Measurements from ENCODE around the gene ASB2. TPM values are rescaled to one million over a fixed set of nuclear protein-coding genes. Genes with fewer than 3 reads are reported as not detected.

ASB2 gene
- total and polyA plus RNA-seq, 2 of the 4 experiments (the other 2 are of a cell fraction): 0.54 to 0.77 TPM

GRCh38 chr14:93939304-93940229 is 36.8 kb downstream of the ASB2 start (continued):
- TF ChIP-seq CTCF (conservative IDR thresholded peaks at IDR 0.05; ENCODE audit: low read depth, low read length): peak; percentile 98

GRCh38 chr14:93938751-93939303 is 37.5 kb downstream of the ASB2 start:
- no peak overlapping the region for H2BK20ac ChIP-seq (ENCODE audit: low read depth, low read length)
- no peak for TF ChIP-seq MXI1 (IDR thresholded peaks at IDR 0.05; ENCODE audit: borderline replicate concordance, low read depth, low read length)
- TF ChIP-seq RAD21 (IDR thresholded peaks at IDR 0.05; ENCODE audit: low read length): no peak
- TF ChIP-seq MAZ (IDR thresholded peaks at IDR 0.05; ENCODE audit: borderline replicate concordance, low read depth, low read length): no peak
- TF ChIP-seq SMC3 (IDR thresholded peaks at IDR 0.05; ENCODE audit: low read depth, low read length): no peak
- TF ChIP-seq POLR2A (IDR thresholded peaks at IDR 0.05; ENCODE audit: low read depth, low read length): no peak
- TF ChIP-seq BHLHE40 (IDR thresholded peaks at IDR 0.05; ENCODE audit: low read depth, low read length): no peak
- TF ChIP-seq NFE2L2 (IDR thresholded peaks at IDR 0.05; ENCODE audit: low read depth, low read length): no peak
- no peak for TF ChIP-seq CTCF (conservative IDR thresholded peaks at IDR 0.05; ENCODE audit: low read depth, low read length)
- no peak for TF ChIP-seq RFX5 (IDR thresholded peaks at IDR 0.05; ENCODE audit: low read depth, low read length)
- TF ChIP-seq RCOR1 (IDR thresholded peaks at IDR 0.05; ENCODE audit: insufficient replicate concordance, low read length): no peak
- no peak overlapping the region for H3K9ac ChIP-seq (ENCODE audit: low read depth, low read length)
- ChIA-PET POLR2A (ENCODE audit: unreplicated experiment) (no interaction called here), CTCF (interaction anchor here (0.8 to 2.5 kb wide), 8 partner anchors 12 to 198 kb away, joined by 3 to 50 read pairs (median 8); partner anchors contain the start of genes CCDC197 and OTUB2)
- dilution Hi-C loops (cut with HindIII; ENCODE audit: low sequenced_read_pairs, unreplicated experiment): no loop called here
- peaks cover 33% of the 10 kb centered on the region for H3K27me3 ChIP-seq (ENCODE audit: control insufficient read depth, insufficient read depth, low read length)
- no peak overlapping the region for H2BK120ac ChIP-seq (ENCODE audit: low read depth, low read length)
- ATAC-seq (ENCODE audit: low read depth) (no peak), DNase-seq (no peak)
- H4K5ac ChIP-seq (ENCODE audit: low read depth, low read length): no peak overlapping the region
- H4K91ac ChIP-seq (ENCODE audit: insufficient read depth, low read depth, low read length): no peak overlapping the region
- no peak overlapping the region for H2BK5ac ChIP-seq (ENCODE audit: low read depth, low read length, poor library complexity, severe bottlenecking)
- no peak overlapping the region for H3K4ac ChIP-seq (ENCODE audit: low read depth, low read length)
- intact Hi-C loops (cut with micrococcal nuclease): loop anchor here (1.0 kb wide), 2 partner anchors 62 to 197 kb away; no protein-coding TSS in a partner anchor
- 74% methylated on average over 13 of the region's 46 CpGs; no CpG with 5 or more reads in 1 of the 2 experiments for WGBS, 2 experiments (ENCODE audit: extremely low coverage in 2 of 2, insufficient read length in 1 of 2)
- no peak overlapping the region for H4K8ac ChIP-seq (ENCODE audit: low read depth in 2 of 2, low read length in 2 of 2)
- H3K23ac ChIP-seq (ENCODE audit: low read depth, low read length): no peak overlapping the region
- peak overlapping the region; percentile 67 for H2AK9ac ChIP-seq (replicated peaks; ENCODE audit: low read depth, low read length, poor library complexity)
- no peak overlapping the region for H3K18ac ChIP-seq (ENCODE audit: low read depth, low read length)
- H2AK5ac ChIP-seq (ENCODE audit: low read depth, low read length): no peak overlapping the region
- H2BK15ac ChIP-seq (ENCODE audit: low read depth, low read length): no peak overlapping the region
- H3K4me3 ChIP-seq (ENCODE audit: insufficient read depth, low read depth, low read length): no peak overlapping the region
- no peaks in the 10 kb centered on the region for H3K9me3 ChIP-seq (ENCODE audit: control insufficient read depth, insufficient read depth, low read length)
- no peak overlapping the region for H3K56ac ChIP-seq (ENCODE audit: extremely low read depth, insufficient read depth, low read length)
- no peaks in the 10 kb centered on the region for H3K79me1 ChIP-seq (ENCODE audit: low read depth in 1 of 2, low read length in 2 of 2)
- no peak overlapping the region for H3K27ac ChIP-seq (ENCODE audit: insufficient read depth, low read length)
- no peak overlapping the region for H3K4me2 ChIP-seq (ENCODE audit: low read depth, low read length)
- peaks cover 7% of the 10 kb centered on the region for H3K4me1 ChIP-seq (ENCODE audit: control insufficient read depth, insufficient read depth, low read length)
- H3K36me3 ChIP-seq (ENCODE audit: control insufficient read depth, insufficient read depth, low read length): no peaks in the 10 kb centered on the region
- no TSS peak for BruUV-seq (replicated peaks)
- in situ Hi-C loops (cut with MboI; ENCODE audit: low sequenced_read_pairs): no loop called here
- no peaks in the 10 kb centered on the region for H3K9me1 ChIP-seq (ENCODE audit: insufficient read depth, low read length)
- H3K14ac ChIP-seq (replicated peaks; ENCODE audit: low read depth, low read length): no peak overlapping the region
- peak overlapping the region; percentile 88 for H2AFZ ChIP-seq (replicated peaks; ENCODE audit: low read length, poor library complexity)
- H4K20me1 ChIP-seq (ENCODE audit: insufficient read depth, low read length): peaks cover 3% of the 10 kb centered on the region; the same call in 1 of the 2 replicates

All from IMR-90 (cell line).